Stimulated activated CD4-positive, alpha-beta T cell treated with anti-CD3 and anti-CD28 coated beads, Interleukin-2, amount 100 ng/mL, for 4 hours (primary cell): ENCODE results near the gene FOXD1.

Experiments
- DNase-seq: peaks from one replicate; pipeline ENCODE4 v3.0.0-alpha.2; 2020; ENCODE audit warnings: low read depth

Gene FOXD1

DNA sequence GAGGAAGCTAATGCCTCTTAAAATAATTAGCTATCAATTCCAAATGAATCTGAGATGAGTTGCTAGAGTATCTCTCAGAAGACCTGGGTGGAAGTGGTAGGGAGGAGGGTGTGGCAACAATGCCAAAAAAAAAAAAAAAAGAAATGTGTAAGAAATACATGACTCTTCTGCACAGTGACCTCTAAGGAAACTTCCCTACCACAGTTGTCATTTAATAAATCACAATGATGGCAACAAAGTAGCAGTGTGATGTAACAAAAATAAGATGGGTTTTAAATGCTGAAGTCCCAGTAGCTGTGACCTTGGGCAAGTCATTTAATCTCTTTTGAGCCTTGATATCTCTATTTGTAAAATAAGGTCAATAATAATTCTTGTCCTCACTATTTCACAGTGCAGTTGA lies 7.2 kb downstream of the FOXD1 start:
- no peak for DNase-seq

- no peak for DNase-seq
Measured at GRCh38 chr5:73440262-73440661, 8.3 kb downstream of the FOXD1 start.

DNA sequence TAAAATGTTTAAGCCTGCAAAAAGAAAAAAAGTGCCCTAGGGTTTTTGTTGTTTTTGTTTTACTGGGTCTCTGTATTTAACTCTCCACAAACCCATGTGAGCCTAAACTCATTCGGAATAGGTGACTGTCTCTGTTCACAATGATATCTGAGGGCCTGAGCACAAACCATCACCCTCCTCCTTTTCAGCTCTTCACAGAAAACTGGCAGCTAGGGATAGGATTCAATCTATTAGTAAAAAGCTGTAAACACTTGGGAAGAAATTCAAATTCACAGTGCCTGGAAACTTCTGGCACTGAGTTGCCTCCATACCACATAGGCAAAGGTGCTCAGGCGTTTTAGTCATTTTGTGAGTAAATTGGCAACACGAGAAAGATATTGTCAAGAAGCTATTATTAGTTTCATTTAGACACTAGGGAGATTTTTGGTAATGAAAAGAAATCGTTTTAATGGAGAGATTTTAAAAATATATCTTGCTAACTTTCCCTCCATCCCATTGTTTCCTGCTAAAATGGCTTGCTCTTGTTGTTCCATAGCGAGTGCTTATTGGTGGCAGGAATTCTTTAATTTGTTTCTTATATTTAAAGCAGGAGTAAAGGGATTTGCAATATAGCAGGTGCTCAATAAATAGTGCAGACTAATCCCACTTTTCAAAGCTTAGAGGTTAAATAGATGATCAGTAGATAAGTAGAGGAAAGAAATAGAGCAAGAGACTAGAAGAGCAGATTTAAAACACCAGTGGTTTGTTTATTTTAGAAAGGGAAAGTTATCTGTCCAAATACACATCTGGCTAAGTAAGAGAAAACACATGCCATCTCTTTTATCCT lies 9.7 kb downstream of the FOXD1 start:
- no peak for DNase-seq

GRCh38 chr5:73437777-73438644 lies 10.6 kb downstream of the FOXD1 start:
- no peak for DNase-seq

GRCh38 chr5:73437101-73437776 lies 11.3 kb downstream of the FOXD1 start:
- DNase-seq, result no peak

GRCh38 chr5:73436535-73437100 lies 12.0 kb downstream of the FOXD1 start:
- DNase-seq, result no peak

- no peak for DNase-seq
Measured at GRCh38 chr5:73435759-73436534, 12.6 kb downstream of the FOXD1 start.

GRCh38 chr5:73434907-73435306 lies 13.7 kb downstream of the FOXD1 start:
- DNase-seq, result no peak

DNA sequence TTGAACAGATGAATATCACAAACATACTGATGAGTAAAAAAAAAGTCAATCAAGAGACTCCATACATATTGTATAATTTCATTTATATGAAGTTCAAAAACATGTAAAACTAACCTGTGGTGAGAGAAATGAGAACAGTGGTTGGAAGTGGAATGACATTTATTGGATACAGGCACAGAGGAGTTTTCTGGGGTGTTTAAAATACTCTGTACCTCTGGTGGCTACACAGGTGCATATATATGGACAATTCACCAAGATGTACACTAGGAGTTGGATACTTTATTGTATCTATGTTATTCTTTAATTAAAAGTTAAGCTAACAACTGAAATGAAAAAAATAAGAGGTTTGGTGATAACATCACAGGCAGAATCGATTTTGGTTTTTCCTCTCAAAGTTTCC lies 14.1 kb downstream of the FOXD1 start:
- DNase-seq, result no peak

GRCh38 chr5:73433982-73434342 lies 14.6 kb downstream of the FOXD1 start:
- no peak for DNase-seq

DNA sequence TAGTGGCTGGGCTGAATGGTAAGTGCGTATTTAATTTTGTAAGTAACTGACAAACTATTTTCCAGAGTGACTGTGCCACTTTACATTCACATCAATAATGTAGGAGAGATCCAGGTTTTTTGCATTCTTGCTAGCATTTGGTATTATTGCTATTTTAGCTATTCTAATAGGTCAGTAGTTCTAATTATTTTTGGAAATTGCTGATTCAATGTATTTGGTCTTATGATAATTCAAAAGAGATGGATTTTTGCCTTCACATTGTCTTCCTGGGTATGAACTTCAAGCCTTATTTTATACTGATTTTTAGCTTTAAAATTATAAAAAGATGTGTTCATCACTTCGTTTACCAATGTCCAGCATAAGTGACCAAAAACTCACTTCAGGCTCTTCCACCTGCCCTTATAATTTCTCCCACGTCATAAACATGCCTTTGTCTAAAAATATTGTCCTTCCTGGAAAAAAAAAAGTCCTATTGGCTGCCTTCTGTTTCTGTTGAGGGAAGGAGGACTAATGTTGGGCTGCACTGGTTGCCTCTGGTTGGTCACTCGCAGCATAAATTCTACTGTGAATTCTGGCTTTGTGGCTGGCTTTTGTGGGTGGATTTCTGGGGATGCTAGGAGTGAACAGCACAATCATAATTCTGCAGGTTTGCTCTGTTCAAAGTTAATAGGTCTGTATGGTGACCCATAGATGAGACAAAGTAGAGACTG lies 15.2 kb downstream of the FOXD1 start:
- DNase-seq, result no peak

DNA sequence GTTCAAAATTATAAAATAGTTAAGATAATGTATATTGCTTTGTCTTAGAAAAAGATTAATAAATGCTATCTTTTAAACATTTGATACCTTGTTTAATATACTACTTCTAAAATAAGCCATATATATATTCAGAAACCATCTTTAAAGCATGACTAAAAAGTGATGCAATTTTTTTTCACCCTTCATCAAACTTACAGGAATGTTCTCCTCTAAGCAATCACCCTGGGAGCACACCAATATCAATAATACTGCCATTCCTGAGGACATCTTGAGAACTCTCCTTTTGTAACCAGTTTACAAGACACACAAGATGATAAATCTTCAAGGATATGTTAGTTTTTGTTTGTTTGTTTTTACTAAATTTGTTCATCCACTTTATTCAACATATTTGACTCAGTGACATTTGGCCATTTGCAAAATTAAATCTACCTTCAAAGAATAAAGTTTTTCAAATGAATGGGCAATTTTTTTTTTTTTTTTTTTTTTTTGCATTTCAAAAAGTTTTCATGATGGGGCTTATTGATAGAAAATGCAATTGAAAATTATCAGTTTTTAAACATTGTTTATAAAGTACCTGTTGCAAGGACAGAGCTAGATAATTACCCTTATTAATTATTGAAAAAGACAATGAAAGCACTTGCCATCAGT lies 17.2 kb downstream of the FOXD1 start:
- DNase-seq, result no peak

GRCh38 chr5:73426034-73426433 lies 22.5 kb downstream of the FOXD1 start:
- DNase-seq, result no peak

DNA sequence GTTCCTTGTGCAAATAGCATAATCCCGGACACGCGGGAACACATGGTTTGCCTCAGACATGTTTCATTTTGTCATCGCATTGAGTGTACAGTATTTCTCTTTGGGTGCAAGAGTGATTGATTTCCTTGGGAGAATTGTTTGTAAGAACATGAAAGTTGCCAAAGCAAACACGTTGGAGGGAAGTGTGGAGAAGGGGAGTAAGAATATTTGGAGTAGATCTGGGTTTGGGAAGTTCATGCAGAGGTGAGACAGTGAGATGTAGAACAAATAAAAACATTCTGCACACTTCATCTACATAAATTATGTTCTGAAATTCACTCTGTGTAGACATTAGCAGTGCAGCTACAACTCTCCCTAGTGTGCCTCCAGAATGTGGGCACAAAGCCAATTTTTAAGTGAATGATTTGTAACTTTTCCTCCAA lies 24.0 kb downstream of the FOXD1 start:
- DNase-seq, result no peak

- no peak for DNase-seq
Measured at GRCh38 chr5:73422164-73422563, 26.4 kb downstream of the FOXD1 start.

DNA sequence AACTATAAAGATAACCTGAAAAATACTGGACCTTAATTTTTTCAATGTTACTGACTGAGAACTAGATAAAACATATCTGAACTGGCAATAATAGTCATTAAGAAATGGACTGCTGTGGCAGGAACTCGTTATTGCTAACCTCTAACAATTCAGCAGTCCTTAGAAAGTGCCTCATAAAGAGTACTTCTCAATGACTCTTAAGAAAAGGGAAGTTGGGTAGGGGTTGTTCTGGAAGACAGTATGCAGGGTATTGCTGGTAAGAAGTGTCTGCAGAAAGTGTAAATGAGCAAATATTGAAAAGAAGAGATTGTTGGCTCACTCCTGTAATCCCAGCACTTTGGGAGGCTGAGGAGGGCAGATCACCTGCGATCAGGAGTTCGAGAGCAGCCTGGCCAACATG lies 27.9 kb downstream of the FOXD1 start:
- no peak for DNase-seq

GRCh38 chr5:73419465-73420390 lies 28.8 kb downstream of the FOXD1 start:
- DNase-seq, result no peak

- no peak for DNase-seq
Measured at GRCh38 chr5:73419117-73419464, 29.5 kb downstream of the FOXD1 start.

- no peak for DNase-seq
Measured at GRCh38 chr5:73418244-73418691, 30.3 kb downstream of the FOXD1 start.
